ENCODE data around the gene MAP1A.

Gene MAP1A

DNA sequence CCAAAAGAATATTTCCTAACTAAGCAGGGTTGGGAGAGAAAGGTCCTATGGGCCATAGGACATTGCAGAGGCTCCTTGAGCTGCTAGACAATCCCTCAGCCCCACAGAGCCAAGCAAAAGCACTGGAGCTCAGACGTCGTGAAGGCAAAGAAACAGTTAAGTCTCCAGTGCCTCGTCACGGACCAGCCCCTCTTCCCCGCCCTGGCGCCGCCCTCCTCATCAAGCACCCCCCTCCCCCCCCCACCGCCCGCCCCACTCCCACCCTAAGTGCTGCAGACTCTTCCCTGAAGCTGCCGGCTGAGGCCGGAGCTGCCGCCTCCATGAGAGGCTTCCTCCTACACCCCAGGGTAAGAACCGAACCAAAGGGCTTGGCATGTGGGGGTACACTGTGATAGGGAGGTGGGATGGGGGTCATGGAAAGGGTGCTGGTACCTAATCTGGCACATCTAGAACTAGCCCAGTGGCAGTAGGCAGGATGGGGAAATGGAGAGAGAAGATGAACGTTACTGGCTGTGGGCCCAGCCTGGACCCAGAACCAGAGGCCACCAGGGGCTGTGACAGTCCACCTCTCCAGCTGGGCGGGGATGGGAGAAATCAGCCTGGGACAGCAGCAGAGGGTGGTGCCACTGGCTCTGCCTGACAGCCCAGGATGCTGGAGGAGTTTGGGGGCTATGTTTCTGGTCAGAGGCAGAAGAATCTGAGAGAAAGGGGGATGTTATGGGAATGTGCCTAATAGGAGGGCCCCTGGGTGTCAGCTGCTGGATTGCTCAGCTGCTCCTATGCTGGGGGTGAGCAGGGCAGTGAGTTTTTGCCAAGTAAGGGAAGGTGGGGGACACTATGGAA is at the start of gene MAP1A:
Gene MAP1A (plus strand): TSS at position 255 of the 843 bp plus-strand sequence. CDS start 3,866 bp downstream, outside the sequence.
- DNase-seq (ENCODE audit: low read depth in 1 of 2, low spot score in 1 of 2), result no peak

DNA sequence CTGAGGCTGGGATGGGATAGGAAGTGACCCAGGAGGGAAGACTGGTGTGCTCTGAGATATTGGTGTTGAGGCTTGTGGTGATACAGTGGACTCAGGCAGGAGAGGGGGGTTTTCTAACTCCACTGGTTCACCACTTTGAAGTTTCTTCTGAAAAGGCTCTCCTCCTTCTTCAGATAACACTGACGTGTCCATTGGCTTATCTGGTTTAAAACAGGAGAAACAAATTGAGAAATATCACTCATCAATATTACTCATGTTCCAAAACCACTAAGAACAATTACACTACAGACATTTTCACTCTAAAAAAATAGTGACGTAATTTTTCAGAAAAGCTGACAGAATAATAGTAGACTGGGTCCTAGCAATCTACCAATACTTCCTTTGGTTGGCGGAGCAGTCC is 47.5 kb upstream of the MAP1A start:
- DNase-seq (ENCODE audit: low read depth in 1 of 2, low spot score in 1 of 2), result no peak

DNA sequence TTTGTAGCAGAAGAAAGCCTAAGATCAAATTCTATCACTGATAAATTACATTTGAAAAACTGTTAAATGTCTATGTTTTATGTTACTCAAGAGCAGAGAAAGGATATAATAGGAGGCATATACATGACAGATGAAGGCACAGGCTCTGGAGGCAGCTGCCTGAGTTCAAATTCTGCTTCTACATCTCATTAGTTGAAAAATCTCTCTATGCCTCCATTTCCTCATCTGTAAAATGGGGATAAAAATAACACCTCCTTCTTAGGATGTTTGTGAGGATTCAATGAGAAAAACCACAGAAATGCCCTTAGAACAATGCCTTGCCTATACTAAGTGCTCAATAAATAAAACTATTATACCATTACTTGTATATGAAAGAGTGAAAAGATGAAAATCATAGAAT is 45.4 kb upstream of the MAP1A start:
- no peak for DNase-seq (ENCODE audit: low read depth in 1 of 2, low spot score in 1 of 2)

GRCh38 chr15:43473885-43474284 is 43.5 kb upstream of the MAP1A start:
- DNase-seq (ENCODE audit: low read depth in 1 of 2, low spot score in 1 of 2), result no peak

DNA sequence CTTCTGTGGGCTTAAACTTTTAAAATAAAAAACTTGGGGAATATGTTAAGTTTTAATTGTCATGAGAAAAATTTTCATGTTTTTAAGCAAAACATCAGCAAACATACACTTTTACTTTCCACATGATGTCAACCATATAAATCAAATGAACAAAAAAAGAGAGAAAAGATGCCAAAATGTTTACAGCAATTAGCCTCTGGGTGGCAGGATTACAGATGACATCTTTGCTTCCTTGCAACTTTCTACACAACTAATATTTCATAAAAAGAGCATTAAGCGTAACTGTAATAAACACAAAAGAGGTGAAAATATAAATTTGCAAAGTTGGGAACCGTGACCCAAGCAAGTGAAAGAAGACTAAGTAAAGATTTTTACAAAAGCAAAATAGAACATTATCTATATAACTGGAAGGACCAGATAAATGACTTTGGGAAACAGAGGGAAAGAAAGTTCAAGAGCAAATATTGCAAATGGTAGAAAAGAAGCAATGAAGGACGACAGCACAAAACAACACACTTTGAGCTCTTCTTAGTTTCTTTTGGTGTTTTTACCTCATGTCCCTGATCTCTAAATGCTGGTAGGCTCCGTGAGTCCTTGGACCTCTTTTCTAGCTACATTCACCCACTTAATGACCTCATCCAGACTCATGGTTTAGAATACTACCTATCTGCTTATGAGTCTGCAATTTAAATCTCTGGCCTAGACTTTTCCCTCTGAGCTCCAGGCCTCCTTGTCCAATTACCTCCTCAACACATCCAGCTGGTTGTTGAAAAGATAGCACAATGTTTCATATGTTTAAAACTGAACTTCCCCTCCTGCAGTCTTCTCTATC is 33.9 kb upstream of the MAP1A start:
- DNase-seq (ENCODE audit: low read depth in 1 of 2, low spot score in 1 of 2), result no peak

- DNase-seq (ENCODE audit: low read depth in 1 of 2, low spot score in 1 of 2), result no peak
Observed at GRCh38 chr15:43484455-43484854, 33.0 kb upstream of the MAP1A start.

- DNase-seq (ENCODE audit: low read depth in 1 of 2, low spot score in 1 of 2), result no peak
Observed at GRCh38 chr15:43487271-43487895, 30.0 kb upstream of the MAP1A start.

DNA sequence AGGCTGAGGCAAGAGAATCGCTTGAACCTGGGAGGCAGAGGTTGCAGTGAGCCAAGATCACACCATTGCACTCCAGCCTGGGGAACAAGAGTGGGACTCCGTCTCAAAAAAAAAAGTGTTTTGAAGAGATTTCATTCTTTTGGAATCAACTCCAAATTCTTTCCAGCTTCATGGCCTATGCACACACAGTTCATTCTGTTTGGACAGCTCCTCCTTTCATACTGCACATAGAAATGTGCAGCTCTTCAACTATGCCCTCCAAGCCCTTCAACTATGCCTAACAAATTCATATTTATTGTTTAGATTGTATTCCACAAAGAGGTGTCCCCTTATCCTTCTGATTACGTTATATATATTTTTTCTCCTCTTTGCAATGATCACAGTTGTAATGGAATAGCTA is 28.6 kb upstream of the MAP1A start:
- no peak for DNase-seq (ENCODE audit: low read depth in 1 of 2, low spot score in 1 of 2)

DNA sequence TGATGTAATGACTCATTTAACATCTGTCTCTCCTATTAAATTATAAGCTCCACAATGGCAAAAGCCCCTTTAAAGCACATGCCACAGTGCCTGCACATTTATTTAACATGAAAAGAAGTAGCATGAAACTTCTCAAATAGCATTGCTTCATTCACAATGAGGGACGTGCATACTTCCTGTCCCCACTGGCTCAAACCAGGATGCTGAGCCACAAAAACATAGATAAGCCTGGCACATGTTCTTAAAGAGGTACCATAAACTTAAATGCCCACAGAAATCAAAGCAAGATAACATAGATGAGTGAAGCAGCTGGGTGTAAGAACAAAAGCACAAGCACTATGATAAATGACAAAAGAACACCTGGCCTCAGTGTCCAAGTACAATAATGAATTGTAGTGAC is 28.2 kb upstream of the MAP1A start:
- no peak for DNase-seq (ENCODE audit: low read depth in 1 of 2, low spot score in 1 of 2)

- DNase-seq (ENCODE audit: low read depth in 1 of 2, low spot score in 1 of 2), result no peak
Observed at GRCh38 chr15:43492266-43492665, 25.1 kb upstream of the MAP1A start.

DNA sequence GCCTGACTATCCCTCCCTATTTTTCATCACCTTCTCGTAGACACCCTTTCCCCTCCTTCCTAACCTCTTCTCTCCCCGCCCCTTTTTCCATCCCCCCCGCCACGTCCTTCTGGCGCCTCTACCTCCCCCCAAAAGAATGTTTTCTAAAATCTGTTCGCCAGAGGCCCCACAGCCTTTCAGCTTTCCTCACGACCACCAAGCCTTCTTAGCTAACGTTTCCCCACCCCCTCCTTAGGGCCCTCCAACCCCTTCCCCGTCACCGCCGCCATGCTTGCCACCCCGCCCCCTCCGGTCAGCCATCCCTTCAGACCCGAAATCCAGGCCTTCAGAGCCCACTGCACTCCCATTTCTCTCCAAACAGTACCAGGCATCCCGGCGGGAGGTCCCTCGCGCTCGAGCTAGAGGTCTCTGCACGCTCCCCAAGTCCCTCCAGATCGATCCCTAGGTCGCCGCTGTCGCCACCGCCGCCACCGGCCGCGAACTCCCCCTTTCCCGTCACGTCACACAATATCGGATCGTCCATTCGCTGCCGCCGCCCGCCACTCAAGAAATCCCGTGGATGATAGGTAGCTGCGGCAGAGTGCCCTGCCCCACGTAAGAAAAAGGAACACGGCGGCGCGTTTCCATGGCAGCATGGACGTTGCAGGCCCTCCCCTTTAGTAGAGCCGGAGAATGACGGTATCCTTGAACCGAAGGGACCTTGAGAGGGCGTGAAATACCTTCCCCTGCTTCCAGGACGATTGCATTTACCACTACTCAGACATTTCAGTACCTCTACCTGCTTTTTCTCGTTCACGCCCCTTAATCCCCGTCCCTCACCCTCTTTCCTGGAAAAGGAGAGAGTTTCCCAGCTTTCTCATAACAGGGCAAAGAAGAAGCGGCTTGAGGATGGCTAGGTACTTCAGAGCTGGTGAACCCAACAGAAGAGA is 24.5 kb upstream of the MAP1A start, which contains the start of gene TP53BP1:
Gene TP53BP1 (minus strand): TSS at position 484 of the 929 bp plus-strand sequence. CDS start 113 bp downstream, at position 371.
- DNase-seq (ENCODE audit: low read depth in 1 of 2, low spot score in 1 of 2), result peak; percentile 84 to 88

DNA sequence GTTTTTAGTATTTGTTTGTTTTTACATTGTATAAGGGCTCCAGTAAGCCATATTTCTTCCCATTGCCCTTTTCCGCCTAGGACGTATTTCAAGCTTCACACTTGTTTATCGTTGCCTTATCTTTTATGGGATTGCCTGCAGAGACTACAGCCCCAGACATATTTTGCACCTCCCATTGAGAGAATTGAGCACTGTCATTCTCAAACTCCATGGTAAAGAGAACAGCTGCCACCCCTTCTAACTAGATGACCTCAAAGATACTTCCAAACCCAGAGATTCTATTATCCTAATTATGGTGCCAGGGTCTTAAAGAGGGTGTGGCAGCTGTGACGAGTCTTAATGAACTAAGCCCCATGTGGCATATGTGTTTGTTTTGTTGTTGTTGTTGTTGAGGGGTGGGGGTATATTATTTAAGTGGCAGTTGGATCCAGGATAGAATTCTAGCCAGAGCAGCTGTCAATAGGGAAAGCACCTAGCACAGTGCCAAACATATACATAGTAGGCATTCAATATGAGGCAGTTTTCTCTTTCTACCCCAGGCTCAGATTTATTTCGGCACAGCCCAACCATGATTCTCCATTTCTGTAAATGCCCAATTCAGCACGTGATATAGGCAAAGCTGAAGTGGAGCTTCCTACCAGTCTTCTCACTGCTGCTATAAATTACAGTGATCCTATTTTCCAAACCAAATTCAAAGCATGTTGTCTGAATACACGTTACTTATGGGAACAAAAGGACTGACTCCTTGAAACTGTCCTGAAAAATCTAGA is 23.5 kb upstream of the MAP1A start:
- no peak for DNase-seq (ENCODE audit: low read depth in 1 of 2, low spot score in 1 of 2)

DNA sequence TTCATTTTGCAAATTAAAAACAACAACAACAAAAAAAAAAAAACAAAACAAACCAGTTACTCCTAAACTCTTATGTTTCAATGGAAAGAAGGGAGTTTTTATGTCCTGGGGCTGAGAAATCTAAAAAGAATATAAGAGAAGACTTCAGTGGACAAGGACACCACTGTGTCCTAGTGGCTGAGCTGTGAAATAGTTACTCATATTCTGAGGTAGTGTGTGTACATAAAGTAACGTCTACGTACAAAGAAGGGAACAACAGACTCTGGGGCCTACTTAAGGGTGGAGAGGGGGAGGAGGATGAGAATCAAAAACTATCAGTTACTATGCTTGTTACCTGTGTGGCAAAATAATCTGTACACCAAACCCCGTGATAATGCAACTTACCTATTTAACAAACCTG is 18.4 kb upstream of the MAP1A start:
- DNase-seq (ENCODE audit: low read depth in 1 of 2, low spot score in 1 of 2), result no peak

GRCh38 chr15:43499635-43500034 is 17.8 kb upstream of the MAP1A start:
- no peak for DNase-seq (ENCODE audit: low read depth in 1 of 2, low spot score in 1 of 2)

- no peak for DNase-seq (ENCODE audit: low read depth in 1 of 2, low spot score in 1 of 2)
Observed at GRCh38 chr15:43505738-43506137, 11.7 kb upstream of the MAP1A start.

DNA sequence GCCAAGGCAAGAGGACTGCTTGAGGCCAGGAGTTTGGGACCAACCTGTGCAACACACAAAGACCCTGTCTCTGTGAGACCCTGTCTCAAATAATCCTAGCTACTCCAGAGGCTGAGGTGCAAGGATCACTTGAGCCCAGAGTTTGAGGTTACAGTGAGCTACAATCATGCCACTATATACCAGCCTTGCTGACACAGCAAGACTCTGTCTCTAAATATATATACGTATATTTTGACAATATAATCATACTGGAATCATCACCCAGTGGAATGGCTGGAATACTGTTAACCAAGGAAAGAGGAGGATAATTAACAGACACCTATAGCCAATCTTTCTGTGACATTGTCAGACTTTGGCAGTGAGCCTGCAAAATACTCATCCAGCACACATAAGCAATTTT is 9.0 kb upstream of the MAP1A start:
- DNase-seq (ENCODE audit: low read depth in 1 of 2, low spot score in 1 of 2), result no peak

GRCh38 chr15:43508991-43509659 is 8.3 kb upstream of the MAP1A start:
- no peak for DNase-seq (ENCODE audit: low read depth in 1 of 2, low spot score in 1 of 2)

DNA sequence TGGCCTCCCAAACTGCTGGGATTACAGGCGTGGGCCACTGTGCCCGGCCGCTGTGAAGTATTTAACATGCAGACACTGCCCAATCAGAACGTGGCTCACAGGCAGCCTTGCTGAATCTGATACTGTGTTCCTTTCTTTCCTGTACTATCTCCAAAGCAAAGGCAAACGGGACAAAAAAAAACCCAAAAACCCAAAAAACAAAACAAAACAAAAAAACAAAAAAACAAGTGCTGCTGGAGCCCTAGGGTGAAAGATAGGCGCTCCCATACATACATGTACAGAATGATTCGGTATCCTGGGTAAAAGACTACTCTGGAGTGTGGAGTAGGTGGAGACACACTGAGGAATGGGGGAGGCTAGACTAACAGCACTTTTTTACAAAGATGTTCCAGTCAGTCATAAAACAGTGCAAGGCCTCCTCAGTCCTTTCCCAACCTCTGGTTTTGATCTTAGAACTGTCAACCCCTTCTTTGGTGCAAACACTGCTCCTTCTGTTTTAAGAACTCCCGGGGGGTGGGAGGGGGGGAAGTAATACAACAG is 7.7 kb upstream of the MAP1A start:
- DNase-seq (ENCODE audit: low read depth in 1 of 2, low spot score in 1 of 2), result no peak

Data from stimulated activated CD4-positive, alpha-beta T cell treated with anti-CD3 and anti-CD28 coated beads, Interleukin-15, amount 100 ng/mL, for 1 hour (primary cell).